OCI-LY1 (cell line): ENCODE data around the gene APLN.

Experiments used
- H2AFZ ChIP-seq: fragments of 200-600 bp; sonication (generic), shearing (Covaris generic); 2 replicates; pipeline ENCODE4 v1.6.0; 2014; ENCODE audit warnings: antibody characterized with exemption, mild to moderate bottlenecking, low read length
- H3F3A ChIP-seq: fragments of 200-600 bp; sonication (generic), shearing (Covaris generic); 2 replicates; pipeline ENCODE4 v1.6.0; 2014; ENCODE audit warnings: mild to moderate bottlenecking, antibody characterized with exemption, low read length, moderate library complexity; ENCODE audit not compliant: insufficient read depth
- H3K27ac ChIP-seq: fragments of 200-600 bp; sonication (generic); 2 replicates; pipeline ENCODE4 v1.5.1; 2014; ENCODE audit warnings: low read length, mixed run types, mild to moderate bottlenecking, low read depth; ENCODE audit not compliant: poor library complexity, severe bottlenecking
- H3K27me3 ChIP-seq: fragments of 200-600 bp; sonication (generic); 2 replicates; pipeline ENCODE4 v1.6.0; 2014; ENCODE audit warnings: antibody characterized with exemption, mild to moderate bottlenecking, low read length, moderate library complexity; ENCODE audit not compliant: insufficient read depth
- H3K36me3 ChIP-seq: fragments of 200-600 bp; sonication (generic); 2 replicates; pipeline ENCODE4 v1.6.1; 2014; ENCODE audit warnings: mild to moderate bottlenecking, antibody characterized with exemption, low read length, moderate library complexity, mixed read lengths; ENCODE audit not compliant: insufficient read depth
- H3K4me1 ChIP-seq: fragments of 200-600 bp; sonication (generic); 2 replicates; pipeline ENCODE4 v1.5.1; 2014; ENCODE audit warnings: mild to moderate bottlenecking, low read length, moderate library complexity; ENCODE audit not compliant: insufficient read depth, severe bottlenecking
- H3K4me2 ChIP-seq: fragments of 200-600 bp; sonication (generic), shearing (Covaris generic); 2 replicates; pipeline ENCODE4 v1.6.1; 2014; ENCODE audit warnings: low read length
- H3K4me3 ChIP-seq: fragments of 200-600 bp; sonication (generic); 2 replicates; pipeline ENCODE4 v1.5.1; 2014; ENCODE audit warnings: low read length, low read depth, mild to moderate bottlenecking, mixed read lengths; ENCODE audit not compliant: poor library complexity, severe bottlenecking
- H3K79me2 ChIP-seq: fragments of 200-600 bp; shearing (Covaris generic); 2 replicates; pipeline ENCODE4 v1.6.1; 2016; ENCODE audit warnings: mixed run types, low read length, mixed read lengths; ENCODE audit not compliant: insufficient read depth
- H3K9ac ChIP-seq: fragments of 200-600 bp; sonication (generic), shearing (Covaris generic); 2 replicates; pipeline ENCODE4 v1.6.1; 2014; ENCODE audit warnings: mild to moderate bottlenecking, low read length, mixed read lengths
- H3K9me2 ChIP-seq: fragments of 200-600 bp; sonication (generic), shearing (Covaris generic); 2 replicates; pipeline ENCODE4 v1.6.1; 2014; ENCODE audit warnings: low read depth, mild to moderate bottlenecking, low read length, mixed read lengths
- H3K9me3 ChIP-seq: fragments of 200-600 bp; shearing (Covaris generic); 2 replicates; pipeline ENCODE4 v1.6.1; 2014; ENCODE audit warnings: low read length, mixed read lengths
- H4K20me1 ChIP-seq: fragments of 200-600 bp; sonication (generic), shearing (Covaris generic); 2 replicates; pipeline ENCODE4 v1.6.0; 2016; ENCODE audit warnings: mild to moderate bottlenecking, low read length; ENCODE audit not compliant: insufficient read depth
- EZH2 ChIP-seq: fragments of 200-600 bp; sonication (generic), shearing (Covaris generic); IDR thresholded peaks from 2 replicates; pipeline ENCODE4 v1.8.0; 2017; ENCODE audit warnings: borderline replicate concordance, mixed run types, mild to moderate bottlenecking, antibody characterized with exemption, low read length, moderate library complexity, mixed read lengths
- TF ChIP-seq, protein P1 (sequence below): fragments of 200-600 bp; sonication (generic), shearing (Covaris generic); IDR thresholded peaks from 2 replicates; pipeline ENCODE4 v1.5.1; 2017; ENCODE audit warnings: mild to moderate bottlenecking, antibody characterized with exemption, low read length, moderate library complexity, mixed read lengths

The APLN gene

DNA sequence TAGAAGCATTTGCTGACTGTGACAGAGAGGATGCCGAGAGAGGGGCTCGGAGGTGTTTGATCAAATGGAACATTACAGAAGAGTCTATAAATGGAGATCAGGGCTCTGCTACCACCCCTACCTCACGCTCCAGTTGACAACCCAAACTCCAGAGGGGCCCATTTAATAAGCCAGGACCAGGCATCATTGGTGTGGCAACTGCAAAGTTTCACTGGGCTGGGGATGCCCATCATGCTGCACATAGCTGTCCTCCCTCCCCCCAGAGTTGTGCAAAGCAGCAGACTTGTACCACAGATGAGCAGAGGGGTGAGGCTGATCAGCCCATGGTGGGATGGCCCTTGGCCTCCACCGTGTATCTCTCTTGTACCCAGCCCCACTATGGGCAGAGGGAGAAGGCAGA, 45.8 kb upstream of the APLN start:
- no peaks in the 10 kb centered on the region for H4K20me1 ChIP-seq

DNA sequence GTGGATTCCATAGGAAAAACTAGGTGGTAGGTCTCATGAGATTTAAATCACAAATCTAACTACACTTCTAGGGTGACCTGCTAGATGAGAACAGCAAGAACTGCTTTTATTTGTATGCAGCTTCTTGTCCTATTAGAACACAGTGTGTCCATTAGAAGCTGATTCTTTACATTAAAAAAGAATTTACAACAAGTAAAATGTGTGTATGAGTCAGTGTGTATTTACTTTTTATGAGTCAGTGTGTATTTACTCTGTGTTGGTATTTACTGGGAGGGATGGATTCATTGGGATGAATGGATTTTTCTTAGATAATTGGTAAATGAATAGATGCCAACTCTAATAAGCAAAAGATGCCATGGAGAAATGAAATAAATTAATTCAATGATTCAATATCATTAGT, 43.4 kb upstream of the APLN start:
- H3K4me2 ChIP-seq, result no peak overlapping the region
- no peak overlapping the region for H3K27ac ChIP-seq
- H3K36me3 ChIP-seq, result no peaks in the 10 kb centered on the region
- H3K4me1 ChIP-seq, result no peaks in the 10 kb centered on the region
- H2AFZ ChIP-seq, result no peak overlapping the region
- no peaks in the 10 kb centered on the region for H3K9me3 ChIP-seq
- H4K20me1 ChIP-seq, result no peaks in the 10 kb centered on the region
- no peaks in the 10 kb centered on the region for H3F3A ChIP-seq
- H3K9ac ChIP-seq, result no peak overlapping the region
- no peaks in the 10 kb centered on the region for H3K79me2 ChIP-seq
- no peaks in the 10 kb centered on the region for H3K9me2 ChIP-seq
- TF ChIP-seq, protein P1, sequence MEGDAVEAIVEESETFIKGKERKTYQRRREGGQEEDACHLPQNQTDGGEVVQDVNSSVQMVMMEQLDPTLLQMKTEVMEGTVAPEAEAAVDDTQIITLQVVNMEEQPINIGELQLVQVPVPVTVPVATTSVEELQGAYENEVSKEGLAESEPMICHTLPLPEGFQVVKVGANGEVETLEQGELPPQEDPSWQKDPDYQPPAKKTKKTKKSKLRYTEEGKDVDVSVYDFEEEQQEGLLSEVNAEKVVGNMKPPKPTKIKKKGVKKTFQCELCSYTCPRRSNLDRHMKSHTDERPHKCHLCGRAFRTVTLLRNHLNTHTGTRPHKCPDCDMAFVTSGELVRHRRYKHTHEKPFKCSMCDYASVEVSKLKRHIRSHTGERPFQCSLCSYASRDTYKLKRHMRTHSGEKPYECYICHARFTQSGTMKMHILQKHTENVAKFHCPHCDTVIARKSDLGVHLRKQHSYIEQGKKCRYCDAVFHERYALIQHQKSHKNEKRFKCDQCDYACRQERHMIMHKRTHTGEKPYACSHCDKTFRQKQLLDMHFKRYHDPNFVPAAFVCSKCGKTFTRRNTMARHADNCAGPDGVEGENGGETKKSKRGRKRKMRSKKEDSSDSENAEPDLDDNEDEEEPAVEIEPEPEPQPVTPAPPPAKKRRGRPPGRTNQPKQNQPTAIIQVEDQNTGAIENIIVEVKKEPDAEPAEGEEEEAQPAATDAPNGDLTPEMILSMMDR, result no peak
- no peak for TF ChIP-seq EZH2
- no peaks in the 10 kb centered on the region for H3K27me3 ChIP-seq
- no peak overlapping the region for H3K4me3 ChIP-seq

More for the DNA sequence above, 45.8 kb upstream of the APLN start:
- no peaks in the 10 kb centered on the region for H3K4me1 ChIP-seq
- no peak overlapping the region for H3K9ac ChIP-seq
- H3K9me3 ChIP-seq, result no peaks in the 10 kb centered on the region
- H2AFZ ChIP-seq, result no peak overlapping the region
- H3K9me2 ChIP-seq, result no peaks in the 10 kb centered on the region
- no peak overlapping the region for H3K27ac ChIP-seq
- H3K4me3 ChIP-seq, result no peak overlapping the region
- no peaks in the 10 kb centered on the region for H3K27me3 ChIP-seq
- no peaks in the 10 kb centered on the region for H3F3A ChIP-seq
- no peaks in the 10 kb centered on the region for H3K79me2 ChIP-seq
- no peaks in the 10 kb centered on the region for H3K36me3 ChIP-seq
- TF ChIP-seq, protein P1, result no peak
- no peak for TF ChIP-seq EZH2
- H3K4me2 ChIP-seq, result no peak overlapping the region

DNA sequence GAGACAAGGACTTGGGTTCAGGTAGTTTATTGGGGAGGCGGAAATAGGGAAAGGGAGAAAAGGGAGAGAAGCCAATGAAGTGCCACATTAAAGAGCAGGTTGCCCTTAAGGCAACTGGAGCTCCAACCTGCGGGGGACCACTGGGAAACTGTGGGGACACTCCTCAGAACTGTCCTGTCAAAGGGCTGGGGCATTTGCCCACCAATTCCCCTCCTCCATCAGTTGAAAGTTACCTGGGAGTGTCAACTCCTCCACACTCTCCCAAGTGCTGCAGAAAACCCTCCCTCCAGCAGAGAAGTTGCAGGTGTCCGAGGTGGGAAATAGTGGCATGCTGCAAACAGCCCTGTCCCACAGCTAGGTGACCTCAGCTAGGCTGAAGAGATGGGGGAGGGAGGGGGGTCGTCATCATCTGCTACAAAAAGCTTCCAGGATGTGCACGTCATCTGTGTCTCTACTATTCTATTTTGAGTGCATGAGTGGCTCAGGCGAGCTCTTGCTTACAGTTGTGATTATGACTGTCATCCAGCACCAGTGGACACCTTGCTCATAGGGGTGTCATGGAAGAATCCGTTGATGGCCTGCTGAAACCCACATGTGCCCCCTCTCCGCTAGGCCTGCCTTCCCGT, 42.6 kb upstream of the APLN start:
- H3F3A ChIP-seq, result no peaks in the 10 kb centered on the region
- no peak overlapping the region for H3K4me3 ChIP-seq
- H3K79me2 ChIP-seq, result no peaks in the 10 kb centered on the region
- H3K9ac ChIP-seq, result no peak overlapping the region
- TF ChIP-seq, protein P1, result no peak
- no peak for TF ChIP-seq EZH2
- H3K36me3 ChIP-seq, result no peaks in the 10 kb centered on the region
- H3K9me3 ChIP-seq, result no peaks in the 10 kb centered on the region
- no peaks in the 10 kb centered on the region for H3K27me3 ChIP-seq
- H2AFZ ChIP-seq, result no peak overlapping the region
- no peaks in the 10 kb centered on the region for H4K20me1 ChIP-seq
- H3K9me2 ChIP-seq, result no peaks in the 10 kb centered on the region
- no peak overlapping the region for H3K27ac ChIP-seq
- no peak overlapping the region for H3K4me2 ChIP-seq
- H3K4me1 ChIP-seq, result no peaks in the 10 kb centered on the region
